K562 (cell line): Measurements from ENCODE around the gene CAMSAP2. TPM values are rescaled to one million over a fixed set of nuclear protein-coding genes. Genes with fewer than 3 reads are reported as not detected.

Experiments
- ATAC-seq: fragments of 200-7000 bp; cut with Tn5 transposase; 3 replicates; pipeline ENCODE4 v1.9.1; 2020; ENCODE audit warnings: moderate library complexity
- Bru-seq: library from RNA; stranded (reverse); fragments of 400-500 nt; gene quantifications from one replicate; lab custom pipeline; 2021; lab: Mats Ljungman, UMichigan
- BruChase-seq, 2 experiments: library from RNA; stranded (reverse); fragments of 400-500 nt; gene quantifications; one replicate each; lab custom pipeline; 2021; lab: Mats Ljungman, UMichigan
- BruUV-seq: library from RNA; stranded (reverse); fragments of 400-500 nt; replicated peaks from 2 replicates; lab custom pipeline; 2021; lab: Mats Ljungman, UMichigan
- CTCF ChIA-PET: fragments of 300-600 bp; formaldehyde crosslinking; extraction: SDS; loops from one replicate; lab custom pipeline; 2021; ENCODE audit warnings: low intra/inter-chr PET ratio; lab: Yijun Ruan, JAX
- POLR2A ChIA-PET: fragments of 300-600, 350-650 bp; sonication (Branson Sonifier 250); formaldehyde crosslinking; extraction: SDS; loops from one replicate; lab custom pipeline; 2021; ENCODE audit warnings: antibody characterized with exemption, inconsistent platforms; lab: Yijun Ruan, JAX
- DNase-seq, 4 experiments: peaks; one replicate each; pipeline versions ENCODE4 v3.0.0 to v3.0.0-alpha.2; 2011 to 2018; ENCODE audit warnings: low spot score in 3 of 4, mixed read lengths in 3 of 4; ENCODE audit errors: extremely low read depth in 1 of 4
- FAIRE-seq: peaks from 2 replicates; lab custom pipeline; 2011; peaks lifted over from hg19 to GRCh38; lab: Jason Lieb, UNC
- H2AFZ ChIP-seq: 2 replicates; pipeline ENCODE4 v1.6.0; 2011; ENCODE audit warnings: low read depth, low read length, control low read depth, inconsistent platforms
- H3K27ac ChIP-seq: fragments of 200-600 bp; 3 replicates; pipeline ENCODE4 v1.8.0; 2011; ENCODE audit warnings: low read depth, mild to moderate bottlenecking, control low read depth, inconsistent platforms, low read length, moderate library complexity, mixed read lengths; ENCODE audit errors: extremely low read depth
- H3K27me3 ChIP-seq, 2 experiments: fragments of 300-600 bp in 1 of 2; 2 replicates in 1 of 2; 3 replicates in 1 of 2; pipeline versions ENCODE4 v1.6.0 to v1.8.0; 2011; ENCODE audit warnings: inconsistent platforms in 2 of 2, low read length in 2 of 2, mild to moderate bottlenecking in 1 of 2, mixed read lengths in 1 of 2, moderate library complexity in 1 of 2; ENCODE audit not compliant: control insufficient read depth in 2 of 2, insufficient read depth in 2 of 2
- H3K36me3 ChIP-seq: fragments of 300-600 bp; 3 replicates; pipeline ENCODE4 v1.8.0; 2011; ENCODE audit warnings: mild to moderate bottlenecking, low read length, inconsistent platforms; ENCODE audit not compliant: control insufficient read depth, insufficient read depth
- H3K4me1 ChIP-seq, 2 experiments: fragments of 200-600 bp in 1 of 2; replicated peaks in 1 of 2; 2 replicates in 1 of 2; 3 replicates in 1 of 2; pipeline versions ENCODE4 v1.5.1 to v1.8.0; 2011; ENCODE audit warnings: inconsistent platforms in 2 of 2, low read length in 2 of 2, mild to moderate bottlenecking in 1 of 2, mixed read lengths in 1 of 2, moderate library complexity in 1 of 2; ENCODE audit not compliant: control insufficient read depth in 2 of 2, insufficient read depth in 2 of 2
- H3K4me2 ChIP-seq: 2 replicates; pipeline ENCODE4 v1.6.1; 2011; ENCODE audit warnings: low read length, control low read depth, inconsistent platforms, mixed read lengths; ENCODE audit not compliant: insufficient read depth
- H3K4me3 ChIP-seq: fragments of 200-600 bp; sonication (generic), shearing (Covaris generic); 2 replicates; pipeline ENCODE4 v1.5.1; 2016; ENCODE audit warnings: control low read depth, inconsistent platforms
- H3K79me2 ChIP-seq: fragments of 200-600 bp; 3 replicates; pipeline ENCODE4 v1.8.0; 2011; ENCODE audit warnings: low read length, inconsistent platforms; ENCODE audit not compliant: control insufficient read depth, insufficient read depth
- H3K9ac ChIP-seq, 2 experiments: 2 replicates each; pipeline versions ENCODE4 v1.6.0 to v1.6.1; 2011; ENCODE audit warnings: low read depth in 2 of 2, low read length in 2 of 2, control low read depth in 1 of 2, inconsistent platforms in 1 of 2, mild to moderate bottlenecking in 1 of 2, mixed read lengths in 1 of 2; ENCODE audit not compliant: insufficient read depth in 1 of 2
- H3K9me1 ChIP-seq: one replicate; pipeline ENCODE4 v1.6.0; 2011; ENCODE audit warnings: inconsistent platforms, mild to moderate bottlenecking, low read length, moderate library complexity; ENCODE audit not compliant: control insufficient read depth, insufficient read depth
- H3K9me3 ChIP-seq: replicated peaks from 2 replicates; pipeline ENCODE4 v1.5.1; 2011; ENCODE audit warnings: low read depth, low read length, inconsistent platforms; ENCODE audit not compliant: control insufficient read depth, insufficient read depth
- H4K20me1 ChIP-seq: replicated peaks from 2 replicates; pipeline ENCODE4 v1.6.1; 2011; ENCODE audit warnings: low read length, inconsistent platforms, mixed read lengths; ENCODE audit not compliant: control insufficient read depth, insufficient read depth
- HNRNPK ChIP-seq: fragments of 200-400 bp; formaldehyde crosslinking; IDR thresholded peaks from one replicate; pipeline ENCODE4 v1.6.1; 2018; ENCODE audit warnings: mild to moderate bottlenecking, low read depth, low read length; ENCODE audit not compliant: poor library complexity, severe bottlenecking
- MEIS2 ChIP-seq: fragments of 450-650 bp; IDR thresholded peaks from 2 replicates; pipeline ENCODE4 v1.6.1; 2014; ENCODE audit warnings: mild to moderate bottlenecking; ENCODE audit not compliant: partially characterized antibody
- NCOA6 ChIP-seq: fragments of 450-650 bp; IDR thresholded peaks from 2 replicates; pipeline ENCODE4 v1.6.1; 2017; ENCODE audit warnings: mild to moderate bottlenecking
- VEZF1 ChIP-seq: fragments of 200-800 bp; sonication (Bioruptor generic); IDR thresholded peaks from 2 replicates; pipeline ENCODE4 v1.6.1; 2017; ENCODE audit warnings: missing genetic modification characterization, missing compliant biosample characterization
- ZNF263 ChIP-seq: sonication (generic); formaldehyde crosslinking; IDR thresholded peaks from 2 replicates; pipeline ENCODE4 v1.8.0; 2022; ENCODE audit warnings: mild to moderate bottlenecking, missing genetic modification reagents, borderline replicate concordance
- ZNF282 ChIP-seq: sonication (generic); formaldehyde crosslinking; IDR thresholded peaks from 2 replicates; pipeline ENCODE4 v1.8.1; 2023; ENCODE audit warnings: missing genetic modification reagents
- WGBS: fragments of 100-300 bp; shearing (Covaris generic); methylation state at CpG from one replicate; pipeline ENCODE4 v1.1.6; 2016; ENCODE audit warnings: low coverage, mixed read lengths; ENCODE audit not compliant: insufficient coverage; ENCODE audit errors: missing lambda C conversion rate; 5-methylcytosine and 5-hydroxymethylcytosine counted together
- in situ Hi-C: fragments of 300-500 bp; cut with MboI; formaldehyde crosslinking; loops from 4 replicates; pipeline ENCODE4 v1.15.0; 2018; ENCODE audit warnings: inconsistent platforms, mixed read lengths
- intact Hi-C: fragments of 100-400 bp; cut with micrococcal nuclease; formaldehyde crosslinking; loops from 2 replicates; pipeline ENCODE4 v1.14.2; 2022
- long read RNA-seq, 3 experiments: library from polyadenylated mRNA in 2 of 3; library from RNA in 1 of 3; unstranded in 2 of 3; stranded (forward) in 1 of 3; transcript quantifications; one replicate each; pipeline ENCODE4 v2.0.0, GENCODE V29; 2019 to 2022
- polyA minus RNA-seq, 3 experiments: library from RNA; depleted of rRNA, polyadenylated mRNA; stranded (reverse); fragments of >200 nt; gene quantifications; 2 replicates each; pipeline ENCODE4 v1.2.3, GENCODE V29; 2011
- polyA plus RNA-seq, 8 experiments: library from polyadenylated mRNA; depleted of rRNA in 4 of 8; stranded (reverse) in 5 of 8; unstranded in 3 of 8; fragments of >200 nt; fragmentation: Nextera tagmentation in 2 of 8; fragmentation: Illumina TruSeq in 1 of 8; extraction: Ambion mirVana in 2 of 8; extraction: Trizol in 1 of 8; gene quantifications; 2 replicates each; pipeline versions ENCODE4 v1.2.1 to v1.2.3, GENCODE V29; 2011 to 2014; ENCODE audit warnings: inconsistent platforms in 1 of 8, missing spikeins in 1 of 8
- total RNA-seq, 7 experiments: library from RNA; depleted of rRNA in 6 of 7; stranded (reverse); fragments of >200 nt in 6 of 7; fragmentation: Illumina TruSeq in 2 of 7; extraction: Trizol in 2 of 7; gene quantifications; 2 replicates each; pipeline versions ENCODE4 v1.2.1 to v1.2.3, GENCODE V29; 2011 to 2021; ENCODE audit warnings: low replicate concordance in 1 of 7

Gene CAMSAP2
- 2.9 and 9.1 TPM in 2 replicates for total RNA-seq (2011; cell fraction: chromatin; rRNA removed; ENCODE audit: low replicate concordance)
- total RNA-seq (2011; cell fraction: nucleolus; rRNA removed), result 0.83 and 1.1 TPM in 2 replicates
- 1.8 TPM in 2 replicates for total RNA-seq (2011; cell fraction: nucleoplasm; rRNA removed)
- total RNA-seq (2014; rRNA removed), result 2.7 and 2.9 TPM in 2 replicates
- 5.8 and 6.9 TPM in 2 replicates for total RNA-seq (2014; rRNA removed; fragmentation: Illumina TruSeq; extraction: Trizol)
- total RNA-seq (2015; rRNA removed; fragmentation: Illumina TruSeq; extraction: Trizol), result 7.4 and 7.5 TPM in 2 replicates
- total RNA-seq (2021), result 5.2 and 5.3 TPM in 2 replicates
- 2.7 and 3.3 TPM in 2 replicates for polyA plus RNA-seq (2011; rRNA removed)
- polyA plus RNA-seq (2011; cell fraction: cytosol; rRNA removed), result 0.37 and 1.0 TPM in 2 replicates
- polyA plus RNA-seq (2011; cell fraction: nucleus; rRNA removed), result 2.1 and 3.5 TPM in 2 replicates
- 3.5 and 3.7 TPM in 2 replicates for polyA plus RNA-seq (2012)
- polyA plus RNA-seq (2014; fragmentation: Illumina TruSeq; extraction: Trizol), result 4.8 and 5.9 TPM in 2 replicates
- 1 to 10 TPM; 1.4 to 1.7 TPM for polyA plus RNA-seq (2014; fragmentation: Nextera tagmentation; extraction: Ambion mirVana)
- polyA plus RNA-seq (2014; rRNA removed), result 2.5 and 3.3 TPM in 2 replicates
- 7.5 and 10.8 TPM in 2 replicates for polyA minus RNA-seq (2011; rRNA and poly(A)+ RNA removed)
- polyA minus RNA-seq (2011; cell fraction: cytosol; rRNA and poly(A)+ RNA removed), result 3.2 and 4.0 TPM in 2 replicates
- polyA minus RNA-seq (2011; cell fraction: nucleus; rRNA and poly(A)+ RNA removed), result 2.8 and 4.9 TPM in 2 replicates
- percentile 58 among the genes with signal in this experiment for Bru-seq, nascent RNA
- percentile 56 among the genes with signal in this experiment for BruChase-seq, experiment 1, labeled RNA remaining after a 2-hour chase
- percentile 57 among the genes with signal in this experiment for BruChase-seq, experiment 2, labeled RNA remaining after a 6-hour chase
- long read RNA-seq, experiment 1, partial matches to known transcripts, result 3 of 4 reads
- long read RNA-seq, experiment 1, other reads (novel, unspliced or antisense), result 1 of 4 reads
- long read RNA-seq, experiment 2, partial matches to known transcripts, result 1 of 3 reads
- long read RNA-seq, experiment 2, other reads (novel, unspliced or antisense), result 2 of 3 reads
- long read RNA-seq, experiment 3, partial matches to known transcripts, result 1 of 1 reads
- long read RNA-seq, experiment 3, other reads (novel, unspliced or antisense), result 0 of 1 reads

DNA sequence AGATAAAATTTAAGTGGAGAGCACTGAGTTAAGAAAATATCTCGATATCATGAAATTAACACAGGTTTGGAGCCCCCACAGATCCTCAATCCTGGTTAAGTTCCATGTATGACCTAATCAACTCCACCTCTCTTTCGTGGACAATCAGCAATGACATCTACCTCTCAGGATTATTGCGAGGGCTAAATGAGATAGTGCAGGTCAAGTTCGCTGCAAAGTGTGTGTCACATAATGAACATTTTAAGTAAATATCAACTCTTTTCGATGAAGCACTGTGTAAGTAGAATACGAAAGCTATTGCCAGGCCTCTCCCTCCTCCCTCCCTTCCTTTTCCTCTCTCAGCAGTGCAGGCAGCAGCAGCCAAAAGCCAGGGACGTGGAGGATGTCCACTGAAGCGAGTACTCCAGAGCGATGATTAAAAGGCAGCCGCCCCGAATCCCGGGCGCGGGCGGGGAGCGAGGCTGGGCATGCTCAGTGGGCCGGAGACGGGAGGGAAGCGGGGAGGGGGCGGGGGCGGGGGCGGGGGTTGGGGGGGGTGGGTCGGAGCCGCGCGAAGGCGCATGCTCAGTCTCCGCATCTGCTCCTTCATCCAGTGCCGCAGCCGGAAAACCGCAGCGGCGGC, at the start of gene CAMSAP2:
CAMSAP2 (plus strand) TSS at position 567 of the 622 bp plus-strand sequence. CDS start 935 bp downstream, outside the sequence.
- H3K9me1 ChIP-seq, result no peaks in the 10 kb centered on the region
- no peaks in the 10 kb centered on the region for H3K79me2 ChIP-seq
- peak within 1 kb of the TSS; percentile 98 for H2AFZ ChIP-seq
- no TSS peak for BruUV-seq
- ChIA-PET CTCF (no interaction called here), POLR2A (interaction anchor here (0.5 to 2.9 kb wide), 4 partner anchors 68 to 1814 kb away, joined by 3 to 10 read pairs (median 4); partner anchors contain the start of gene DDX59)
- FAIRE-seq, result peak; percentile 11
- WGBS, result under 1% methylated on average over 18 of the region's 33 CpGs
- intact Hi-C loops, result loop anchor here (2.0 to 5.0 kb wide), 2 partner anchors 68 to 111 kb away; no protein-coding TSS in a partner anchor
- peak within 1 kb of the TSS; percentile 52 to 91 for H3K9ac ChIP-seq
- peak; percentile 95 for ATAC-seq
- peaks cover 10 to 11% of the 10 kb centered on the region in 2 experiments; a peak in 3 of 5 replicates for H3K4me1 ChIP-seq
- H3K36me3 ChIP-seq, result no peaks in the 10 kb centered on the region
- H3K9me3 ChIP-seq, result no peaks in the 10 kb centered on the region
- H4K20me1 ChIP-seq, result no peaks in the 10 kb centered on the region
- peak within 1 kb of the TSS; percentile 69 for H3K4me3 ChIP-seq
- no peaks in the 10 kb centered on the region for H3K27me3 ChIP-seq
- in situ Hi-C loops, result no loop called here
- peak within 1 kb of the TSS; percentile 77 for H3K4me2 ChIP-seq
- peak within 1 kb of the TSS; percentile 50; the same call in 2 of the 3 replicates for H3K27ac ChIP-seq
- peak; percentile 90 to 97 (median 94) for DNase-seq
- TF ChIP-seq HNRNPK, result peak; percentile 67
- peak; percentile 31 for TF ChIP-seq MEIS2
- TF ChIP-seq NCOA6, result 0 out of 2 replicates have a peak, but pooled peaks have one; percentile 37
- TF ChIP-seq ZNF263 (CRISPR knock-in tag), result peak; percentile 59; the same call in 1 of the 2 replicates
- no peak for TF ChIP-seq ZNF282 (CRISPR knock-in tag)
- TF ChIP-seq VEZF1, result peak; percentile 98
